IMR-90 (cell line): ENCODE results near the gene SPNS1.

Experiments used
- BHLHE40 ChIP-seq: fragments of 150-350 bp; IDR thresholded peaks from 2 replicates; pipeline ENCODE4 v1.6.1; 2016; ENCODE audit warnings: mild to moderate bottlenecking, low read depth, low read length
- MAFK ChIP-seq: IDR thresholded peaks from 2 replicates; pipeline ENCODE4 v1.6.1; 2012; ENCODE audit warnings: low read depth, low read length, improper control_type of control experiment
- MXI1 ChIP-seq: IDR thresholded peaks from 2 replicates; pipeline ENCODE4 v1.6.1; 2012; ENCODE audit warnings: low read depth, mild to moderate bottlenecking, low read length, moderate library complexity, borderline replicate concordance
- POLR2A ChIP-seq: IDR thresholded peaks from 2 replicates; pipeline ENCODE4 v1.6.1; 2012; ENCODE audit warnings: mild to moderate bottlenecking, low read depth, low read length
- RAD21 ChIP-seq: IDR thresholded peaks from 2 replicates; pipeline ENCODE4 v1.6.1; 2012; ENCODE audit warnings: low read length, improper control_type of control experiment
- USF2 ChIP-seq: fragments of 150-350 bp; IDR thresholded peaks from 2 replicates; pipeline ENCODE4 v1.6.1; 2017; ENCODE audit warnings: mild to moderate bottlenecking, antibody characterized with exemption, low read length, low read depth
- TF ChIP-seq, protein P1 (sequence below): conservative IDR thresholded peaks from 2 replicates; pipeline ENCODE4 v1.5.1; 2012; ENCODE audit warnings: mild to moderate bottlenecking, low read depth, low read length, improper control_type of control experiment

- TF ChIP-seq MAFK (no peak), USF2 (no peak), BHLHE40 (no peak), MXI1 (no peak), RAD21 (no peak), POLR2A (no peak)
- TF ChIP-seq, protein P1, sequence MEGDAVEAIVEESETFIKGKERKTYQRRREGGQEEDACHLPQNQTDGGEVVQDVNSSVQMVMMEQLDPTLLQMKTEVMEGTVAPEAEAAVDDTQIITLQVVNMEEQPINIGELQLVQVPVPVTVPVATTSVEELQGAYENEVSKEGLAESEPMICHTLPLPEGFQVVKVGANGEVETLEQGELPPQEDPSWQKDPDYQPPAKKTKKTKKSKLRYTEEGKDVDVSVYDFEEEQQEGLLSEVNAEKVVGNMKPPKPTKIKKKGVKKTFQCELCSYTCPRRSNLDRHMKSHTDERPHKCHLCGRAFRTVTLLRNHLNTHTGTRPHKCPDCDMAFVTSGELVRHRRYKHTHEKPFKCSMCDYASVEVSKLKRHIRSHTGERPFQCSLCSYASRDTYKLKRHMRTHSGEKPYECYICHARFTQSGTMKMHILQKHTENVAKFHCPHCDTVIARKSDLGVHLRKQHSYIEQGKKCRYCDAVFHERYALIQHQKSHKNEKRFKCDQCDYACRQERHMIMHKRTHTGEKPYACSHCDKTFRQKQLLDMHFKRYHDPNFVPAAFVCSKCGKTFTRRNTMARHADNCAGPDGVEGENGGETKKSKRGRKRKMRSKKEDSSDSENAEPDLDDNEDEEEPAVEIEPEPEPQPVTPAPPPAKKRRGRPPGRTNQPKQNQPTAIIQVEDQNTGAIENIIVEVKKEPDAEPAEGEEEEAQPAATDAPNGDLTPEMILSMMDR = no peak
Measured at GRCh38 chr16:29014561-29015069, 40.0 kb downstream of the SPNS1 start.
